K562 (cell line): ENCODE results near the gene EFCAB9. TPM values are rescaled to one million over a fixed set of nuclear protein-coding genes. Genes with fewer than 3 reads are reported as not detected.
A peak's percentile ranks its signal among the peaks of the same experiment; 100 is the strongest.

Experiments used
- ARNT ChIP-seq, 2 experiments: fragments of 450-650 bp; IDR thresholded peaks; 2 replicates each; pipeline ENCODE4 v1.6.1; 2016; ENCODE audit warnings: mild to moderate bottlenecking in 1 of 2
- CBFA2T3 ChIP-seq: fragments of 450-650 bp; IDR thresholded peaks from 2 replicates; pipeline ENCODE4 v1.6.1; 2017
- CHD2 ChIP-seq: IDR thresholded peaks from 2 replicates; pipeline ENCODE4 v1.6.1; 2011; ENCODE audit warnings: low read depth, low read length
- COPS2 ChIP-seq: fragments of 450-650 bp; conservative IDR thresholded peaks from 2 replicates; pipeline ENCODE4 v1.6.1; 2016; ENCODE audit warnings: mild to moderate bottlenecking, moderate library complexity
- CREM ChIP-seq: IDR thresholded peaks from 2 replicates; pipeline ENCODE4 v1.6.1; 2014; ENCODE audit warnings: antibody characterized with exemption, low read depth
- EP300 ChIP-seq: IDR thresholded peaks from 2 replicates; pipeline ENCODE4 v1.6.1; 2012; ENCODE audit warnings: low read length, improper control_type of control experiment
- GABPA ChIP-seq: fragments of 200-800 bp; sonication (Bioruptor generic); conservative IDR thresholded peaks from 2 replicates; pipeline ENCODE4 v1.6.1; 2016; ENCODE audit warnings: low read depth, missing genetic modification characterization, missing compliant biosample characterization
- HEY1 ChIP-seq: fragments of 250-450 bp; sonication (Bioruptor Pico); IDR thresholded peaks from 2 replicates; pipeline ENCODE4 v1.5.0; 2020; ENCODE audit warnings: mild to moderate bottlenecking, moderate library complexity, borderline replicate concordance
- ILF3 ChIP-seq: fragments of 450-650 bp; IDR thresholded peaks from 2 replicates; pipeline ENCODE4 v1.6.1; 2018; ENCODE audit warnings: antibody characterized with exemption, mild to moderate bottlenecking, moderate library complexity, borderline replicate concordance
- KLF6 ChIP-seq: fragments of 250-450 bp; sonication (Bioruptor Pico); IDR thresholded peaks from 2 replicates; pipeline ENCODE4 v1.4.0; 2020; ENCODE audit warnings: mild to moderate bottlenecking, moderate library complexity, borderline replicate concordance
- MCM5 ChIP-seq: fragments of 450-650 bp; IDR thresholded peaks from 2 replicates; pipeline ENCODE4 v1.6.1; 2016; ENCODE audit warnings: low read depth
- OTX1 ChIP-seq: fragments of 450-650 bp; formaldehyde crosslinking; IDR thresholded peaks from 2 replicates; pipeline ENCODE4 v1.4.0; 2022; ENCODE audit warnings: mild to moderate bottlenecking
- PHF21A ChIP-seq: fragments of 450-650 bp; IDR thresholded peaks from 2 replicates; pipeline ENCODE4 v1.6.1; 2017; ENCODE audit warnings: low read depth, borderline replicate concordance
- RBM34 ChIP-seq: fragments of 200-400 bp; formaldehyde crosslinking; IDR thresholded peaks from 2 replicates; pipeline ENCODE4 v1.6.1; 2018; ENCODE audit warnings: low read length, borderline replicate concordance; ENCODE audit not compliant: insufficient read depth
- RBM39 ChIP-seq: fragments of 200-400 bp; formaldehyde crosslinking; optimal IDR thresholded peaks from 2 replicates; pipeline ENCODE3; 2018; ENCODE audit warnings: low read depth, low read length
- SIRT6 ChIP-seq: IDR thresholded peaks from one replicate; pipeline ENCODE4 v1.6.1; 2012; ENCODE audit warnings: low read depth, mild to moderate bottlenecking, control low read depth, inconsistent platforms, low read length, moderate library complexity
- SMAD3 ChIP-seq: fragments of 450-650 bp; formaldehyde crosslinking; conservative IDR thresholded peaks from 2 replicates; pipeline ENCODE4 v1.4.0; 2020; ENCODE audit warnings: mild to moderate bottlenecking
- U2AF1 ChIP-seq: fragments of 200-400 bp; formaldehyde crosslinking; optimal IDR thresholded peaks from 2 replicates; pipeline ENCODE3; 2017; ENCODE audit warnings: mild to moderate bottlenecking, low read depth, low read length, moderate library complexity
- ZNF184 ChIP-seq: sonication (generic); formaldehyde crosslinking; IDR thresholded peaks from 2 replicates; pipeline ENCODE4 v1.5.0; 2020; ENCODE audit warnings: missing genetic modification reagents
- ZNF707 ChIP-seq: fragments of 250-450 bp; sonication (Bioruptor Pico); conservative IDR thresholded peaks from 2 replicates; pipeline ENCODE4 v1.8.0; 2022; ENCODE audit warnings: inconsistent platforms, mild to moderate bottlenecking, moderate library complexity
- polyA plus RNA-seq, 8 experiments: library from polyadenylated mRNA; depleted of rRNA in 4 of 8; stranded (reverse) in 5 of 8; unstranded in 3 of 8; fragments of >200 nt; fragmentation: Nextera tagmentation in 2 of 8; fragmentation: Illumina TruSeq in 1 of 8; extraction: Ambion mirVana in 2 of 8; extraction: Trizol in 1 of 8; gene quantifications; 2 replicates each; pipeline versions ENCODE4 v1.2.1 to v1.2.3, GENCODE V29; 2011 to 2014; ENCODE audit warnings: inconsistent platforms in 1 of 8, missing spikeins in 1 of 8
- total RNA-seq, 7 experiments: library from RNA; depleted of rRNA in 6 of 7; stranded (reverse); fragments of >200 nt in 6 of 7; fragmentation: Illumina TruSeq in 2 of 7; extraction: Trizol in 2 of 7; gene quantifications; 2 replicates each; pipeline versions ENCODE4 v1.2.1 to v1.2.3, GENCODE V29; 2011 to 2021; ENCODE audit warnings: low replicate concordance in 1 of 7
- TF ChIP-seq, protein P1 (sequence below): fragments of 200-800 bp; sonication (Bioruptor generic); IDR thresholded peaks from 2 replicates; pipeline ENCODE4 v1.6.1; 2016; ENCODE audit warnings: missing genetic modification characterization, missing compliant biosample characterization
- TF ChIP-seq, protein P2 (sequence below): fragments of 250-450 bp; sonication (Bioruptor Pico); IDR thresholded peaks from 2 replicates; pipeline ENCODE4 v1.9.0; 2021; ENCODE audit warnings: mild to moderate bottlenecking
- TF ChIP-seq, protein P3 (sequence below): fragments of 250-450 bp; sonication (Bioruptor Pico); IDR thresholded peaks from 2 replicates; pipeline ENCODE4 v1.8.0; 2021; ENCODE audit warnings: moderate library complexity, mild to moderate bottlenecking, inconsistent platforms

The EFCAB9 gene
- total and polyA plus RNA-seq, 9 of the 15 experiments (the other 6 are each of a cell fraction or from before 2014, with no cell fraction given): not detected

DNA sequence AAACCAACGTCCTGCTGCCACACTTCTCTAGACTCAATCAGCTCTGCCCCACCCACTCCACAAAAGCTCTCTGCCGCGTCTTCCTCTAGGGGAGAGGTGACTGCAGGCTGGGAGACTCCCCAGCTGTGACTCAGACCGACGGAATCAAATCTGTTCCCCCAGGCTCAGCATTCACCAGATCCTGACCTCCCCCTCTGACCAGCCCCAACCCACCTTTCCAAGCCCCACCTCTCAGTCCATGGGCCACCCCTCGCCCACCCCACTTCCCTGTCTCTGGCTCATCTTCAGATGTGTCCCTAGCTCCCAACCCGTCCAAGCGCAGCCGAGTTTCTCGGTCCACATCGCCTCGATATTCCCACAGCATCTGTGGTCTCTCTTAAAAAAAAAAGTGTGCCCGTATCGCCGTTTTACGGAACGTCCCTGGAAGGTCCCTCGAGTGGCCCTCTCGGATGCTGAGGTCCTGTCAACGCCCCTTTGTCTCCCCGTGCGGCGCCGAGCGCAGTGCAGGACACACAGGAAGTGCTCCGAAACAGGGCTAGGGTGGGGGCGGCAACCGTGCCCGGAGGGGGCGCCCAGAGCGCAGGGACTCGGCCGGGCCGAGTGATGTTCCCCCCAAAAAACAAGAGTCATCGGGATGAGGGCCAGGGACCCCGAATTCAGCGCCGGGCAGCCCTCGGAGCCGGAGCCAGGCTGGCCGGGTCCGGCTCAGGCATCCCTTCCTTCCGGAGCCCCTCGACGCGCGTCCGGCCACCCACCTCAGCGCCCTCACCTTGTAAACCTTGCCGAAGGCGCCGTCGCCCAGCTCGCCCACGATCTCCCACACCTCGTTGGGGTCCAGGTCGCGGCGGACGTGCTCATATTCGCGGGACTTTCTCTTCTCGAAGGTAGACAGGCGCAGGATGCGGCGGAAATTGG is 6.6 kb upstream of the EFCAB9 start (continued):
- TF ChIP-seq, protein P1, sequence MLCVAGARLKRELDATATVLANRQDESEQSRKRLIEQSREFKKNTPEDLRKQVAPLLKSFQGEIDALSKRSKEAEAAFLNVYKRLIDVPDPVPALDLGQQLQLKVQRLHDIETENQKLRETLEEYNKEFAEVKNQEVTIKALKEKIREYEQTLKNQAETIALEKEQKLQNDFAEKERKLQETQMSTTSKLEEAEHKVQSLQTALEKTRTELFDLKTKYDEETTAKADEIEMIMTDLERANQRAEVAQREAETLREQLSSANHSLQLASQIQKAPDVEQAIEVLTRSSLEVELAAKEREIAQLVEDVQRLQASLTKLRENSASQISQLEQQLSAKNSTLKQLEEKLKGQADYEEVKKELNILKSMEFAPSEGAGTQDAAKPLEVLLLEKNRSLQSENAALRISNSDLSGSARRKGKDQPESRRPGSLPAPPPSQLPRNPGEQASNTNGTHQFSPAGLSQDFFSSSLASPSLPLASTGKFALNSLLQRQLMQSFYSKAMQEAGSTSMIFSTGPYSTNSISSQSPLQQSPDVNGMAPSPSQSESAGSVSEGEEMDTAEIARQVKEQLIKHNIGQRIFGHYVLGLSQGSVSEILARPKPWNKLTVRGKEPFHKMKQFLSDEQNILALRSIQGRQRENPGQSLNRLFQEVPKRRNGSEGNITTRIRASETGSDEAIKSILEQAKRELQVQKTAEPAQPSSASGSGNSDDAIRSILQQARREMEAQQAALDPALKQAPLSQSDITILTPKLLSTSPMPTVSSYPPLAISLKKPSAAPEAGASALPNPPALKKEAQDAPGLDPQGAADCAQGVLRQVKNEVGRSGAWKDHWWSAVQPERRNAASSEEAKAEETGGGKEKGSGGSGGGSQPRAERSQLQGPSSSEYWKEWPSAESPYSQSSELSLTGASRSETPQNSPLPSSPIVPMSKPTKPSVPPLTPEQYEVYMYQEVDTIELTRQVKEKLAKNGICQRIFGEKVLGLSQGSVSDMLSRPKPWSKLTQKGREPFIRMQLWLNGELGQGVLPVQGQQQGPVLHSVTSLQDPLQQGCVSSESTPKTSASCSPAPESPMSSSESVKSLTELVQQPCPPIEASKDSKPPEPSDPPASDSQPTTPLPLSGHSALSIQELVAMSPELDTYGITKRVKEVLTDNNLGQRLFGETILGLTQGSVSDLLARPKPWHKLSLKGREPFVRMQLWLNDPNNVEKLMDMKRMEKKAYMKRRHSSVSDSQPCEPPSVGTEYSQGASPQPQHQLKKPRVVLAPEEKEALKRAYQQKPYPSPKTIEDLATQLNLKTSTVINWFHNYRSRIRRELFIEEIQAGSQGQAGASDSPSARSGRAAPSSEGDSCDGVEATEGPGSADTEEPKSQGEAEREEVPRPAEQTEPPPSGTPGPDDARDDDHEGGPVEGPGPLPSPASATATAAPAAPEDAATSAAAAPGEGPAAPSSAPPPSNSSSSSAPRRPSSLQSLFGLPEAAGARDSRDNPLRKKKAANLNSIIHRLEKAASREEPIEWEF (CRISPR knock-in tag): no peak
- TF ChIP-seq CREM: 0 out of 2 replicates have a peak, but pooled peaks have one; percentile 21
- TF ChIP-seq ZNF184 (CRISPR knock-in tag): no peak
- TF ChIP-seq, protein P2, sequence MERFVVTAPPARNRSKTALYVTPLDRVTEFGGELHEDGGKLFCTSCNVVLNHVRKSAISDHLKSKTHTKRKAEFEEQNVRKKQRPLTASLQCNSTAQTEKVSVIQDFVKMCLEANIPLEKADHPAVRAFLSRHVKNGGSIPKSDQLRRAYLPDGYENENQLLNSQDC (CRISPR knock-in tag): no peak
- no peak for TF ChIP-seq ARNT (IDR thresholded peaks at IDR 0.05)
- TF ChIP-seq PHF21A: peak; percentile 81; the same call in 1 of the 2 replicates
- TF ChIP-seq, protein P3, sequence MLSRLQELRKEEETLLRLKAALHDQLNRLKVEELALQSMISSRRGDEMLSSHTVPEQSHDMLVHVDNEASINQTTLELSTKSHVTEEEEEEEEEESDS (CRISPR knock-in tag): no peak
- TF ChIP-seq COPS2: no peak
- TF ChIP-seq HEY1 (CRISPR knock-in tag): no peak
- TF ChIP-seq KLF6 (CRISPR knock-in tag): no peak
- no peak for TF ChIP-seq CHD2
- TF ChIP-seq RBM34: no peak
- peak; percentile 7 for TF ChIP-seq U2AF1
- TF ChIP-seq SIRT6: no peak
- TF ChIP-seq RBM39: no peak
- peak; percentile 66 for TF ChIP-seq GABPA (tag)
- no peak for TF ChIP-seq OTX1 (CRISPR knock-in tag)
- no peak for TF ChIP-seq MCM5
- TF ChIP-seq ILF3: no peak
- TF ChIP-seq ZNF707 (CRISPR knock-in tag): no peak
- peak; percentile 40; the same call in 1 of the 2 replicates for TF ChIP-seq CBFA2T3
- TF ChIP-seq EP300: no peak
- TF ChIP-seq SMAD3 (CRISPR knock-in tag): no peak
